ENCODE measurements around the gene PIAS3.
A peak's percentile ranks its signal among the peaks of the same experiment; 100 is the strongest.

Gene PIAS3

GRCh38 chr1:145891143-145891542 lies 32.3 kb upstream of the PIAS3 start:
- no peak for DNase-seq
- intact Hi-C loops (cut with DNase I; ENCODE audit: low total_unique reads), result no loop called here
- no peak overlapping the region for H3K4me3 ChIP-seq
- H3K36me3 ChIP-seq, result peaks cover 0 to 8% (median 1%) of the 10 kb centered on the region in 3 donors
- TF ChIP-seq CTCF (IDR thresholded peaks at IDR 0.05), result no peak
- peaks cover 0 to 37% (median 25%) of the 10 kb centered on the region in 4 donors for H3K4me1 ChIP-seq
- peak overlapping the region; percentile 92 to 93 for H3K27ac ChIP-seq
- H3K27me3 ChIP-seq, result no peaks in the 10 kb centered on the region
- H3K9me3 ChIP-seq, result no peaks in the 10 kb centered on the region

- H3K27ac ChIP-seq, result peak overlapping the region; percentile 92 to 93
- no peak for TF ChIP-seq CTCF (IDR thresholded peaks at IDR 0.05)
- intact Hi-C loops (cut with DNase I; ENCODE audit: low total_unique reads), result no loop called here
These were observed 30.8 kb upstream of the PIAS3 start for GRCh38 chr1:145889722-145890121.

GRCh38 chr1:145887631-145888030 lies 28.8 kb upstream of the PIAS3 start:
- H3K27ac ChIP-seq, result peak overlapping the region in 1 of 2 donors; percentile 57
- no peak overlapping the region for H3K4me3 ChIP-seq
- TF ChIP-seq CTCF (IDR thresholded peaks at IDR 0.05), result no peak
- H3K36me3 ChIP-seq, result no peaks in the 10 kb centered on the region
- intact Hi-C loops (cut with DNase I; ENCODE audit: low total_unique reads), result no loop called here
- no peaks in the 10 kb centered on the region for H3K27me3 ChIP-seq
- H3K9me3 ChIP-seq, result no peaks in the 10 kb centered on the region
- peaks cover 0 to 39% (median 26%) of the 10 kb centered on the region in 4 donors for H3K4me1 ChIP-seq
- DNase-seq, result no peak

More at GRCh38 chr1:145889722-145890121, 30.8 kb upstream of the PIAS3 start:
- Histone ChIP-seq H3K9me3 (no peaks in the 10 kb centered on the region), H3K27me3 (no peaks in the 10 kb centered on the region), H3K4me1 (peaks cover 0 to 47% (median 31%) of the 10 kb centered on the region in 4 donors), H3K36me3 (no peaks in the 10 kb centered on the region), H3K4me3 (no peak overlapping the region)
- DNase-seq, result no peak

GRCh38 chr1:145886816-145887215 lies 27.9 kb upstream of the PIAS3 start:
- peaks cover 0 to 32% (median 19%) of the 10 kb centered on the region in 4 donors for H3K4me1 ChIP-seq
- intact Hi-C loops (cut with DNase I; ENCODE audit: low total_unique reads), result no loop called here
- no peaks in the 10 kb centered on the region for H3K9me3 ChIP-seq
- no peak overlapping the region for H3K4me3 ChIP-seq
- H3K27ac ChIP-seq, result peak overlapping the region; percentile 40 to 57
- TF ChIP-seq CTCF (IDR thresholded peaks at IDR 0.05), result no peak
- DNase-seq, result no peak
- no peaks in the 10 kb centered on the region for H3K27me3 ChIP-seq
- H3K36me3 ChIP-seq, result no peaks in the 10 kb centered on the region

GRCh38 chr1:145886390-145886789 lies 27.5 kb upstream of the PIAS3 start:
- H3K27me3 ChIP-seq, result no peaks in the 10 kb centered on the region
- no peaks in the 10 kb centered on the region for H3K36me3 ChIP-seq
- no peak for DNase-seq
- peak overlapping the region; percentile 40 to 57 for H3K27ac ChIP-seq
- intact Hi-C loops (cut with DNase I; ENCODE audit: low total_unique reads), result no loop called here
- peak overlapping the region; percentile 56 to 61 for H3K4me3 ChIP-seq
- no peaks in the 10 kb centered on the region for H3K9me3 ChIP-seq
- peaks cover 0 to 28% (median 15%) of the 10 kb centered on the region in 4 donors for H3K4me1 ChIP-seq
- TF ChIP-seq CTCF (IDR thresholded peaks at IDR 0.05), result no peak

All from tibial artery (tissue), 4 donors.